Fibroblast of peridontal ligament (primary cell): ENCODE data around the gene PRXL2B.
A peak's percentile ranks its signal among the peaks of the same experiment; 100 is the strongest.
"Not testable (repeated sequence)": the region's sequence is repeated elsewhere in the genome, so short reads cannot be mapped to it uniquely, and the experiment has no call there.

Experiments used
- DNase-seq: peaks from one replicate; pipeline ENCODE4 v3.0.0-alpha.2; 2010; ENCODE audit errors: extremely low read depth

The PRXL2B gene

GRCh38 chr1:2564006-2564814 lies 22.4 kb upstream of the PRXL2B start:
- no peak for DNase-seq

- DNase-seq, result no peak
Measured at GRCh38 chr1:2564815-2565374, 21.7 kb upstream of the PRXL2B start.

GRCh38 chr1:2566101-2567045 lies 20.2 kb upstream of the PRXL2B start:
- DNase-seq, result no peak

- no peak for DNase-seq
Measured at GRCh38 chr1:2567083-2567679, 19.4 kb upstream of the PRXL2B start.

- not testable (repeated sequence) for DNase-seq
Measured at GRCh38 chr1:2568187-2568816, 18.3 kb upstream of the PRXL2B start.

GRCh38 chr1:2569060-2569459 lies 17.5 kb upstream of the PRXL2B start:
- no peak for DNase-seq

- not testable (repeated sequence) for DNase-seq
Measured at GRCh38 chr1:2569703-2570102, 16.9 kb upstream of the PRXL2B start.

GRCh38 chr1:2570332-2570731 lies 16.2 kb upstream of the PRXL2B start:
- DNase-seq, result no peak

GRCh38 chr1:2571348-2571747 lies 15.2 kb upstream of the PRXL2B start:
- DNase-seq, result no peak

- no peak for DNase-seq
Measured at GRCh38 chr1:2573250-2573920, 13.2 kb upstream of the PRXL2B start.

GRCh38 chr1:2574350-2574749 lies 12.2 kb upstream of the PRXL2B start:
- peak; percentile 5 for DNase-seq

GRCh38 chr1:2575801-2576663 lies 10.5 kb upstream of the PRXL2B start:
- DNase-seq, result no peak

- DNase-seq, result not testable (repeated sequence)
Measured at GRCh38 chr1:2577565-2578075, 9.0 kb upstream of the PRXL2B start.

- no peak for DNase-seq
Measured at GRCh38 chr1:2578758-2579118, 7.8 kb upstream of the PRXL2B start.

GRCh38 chr1:2580691-2581090 lies 5.9 kb upstream of the PRXL2B start:
- no peak for DNase-seq

- DNase-seq, result no peak
Measured at GRCh38 chr1:2582391-2582790, 4.2 kb upstream of the PRXL2B start.

GRCh38 chr1:2583331-2583791 lies 3.2 kb upstream of the PRXL2B start:
- DNase-seq, result no peak

- DNase-seq, result no peak
Measured at GRCh38 chr1:2583871-2584351, 2.7 kb upstream of the PRXL2B start.

GRCh38 chr1:2584686-2585317 lies 1.8 kb upstream of the PRXL2B start:
- no peak for DNase-seq
